NCI-H748 (cell line): Measurements from ENCODE around the gene NUTM2B.
"Not testable (repeated sequence)": the region's sequence is repeated elsewhere in the genome, so short reads cannot be mapped to it uniquely, and the experiment has no call there.

Experiments
- DNase-seq: peaks from one replicate; lab custom pipeline; 2025; ENCODE audit not compliant: unreplicated experiment; lab: John Stamatoyannopoulos, UW

The NUTM2B gene

GRCh38 chr10:79702927-79703326 lies at the start of gene NUTM2B:
TSS of gene NUTM2B (plus strand) at chr10:79703227. CDS start at chr10:79703610, 383 bp downstream.
- DNase-seq, result not testable (repeated sequence)

DNA sequence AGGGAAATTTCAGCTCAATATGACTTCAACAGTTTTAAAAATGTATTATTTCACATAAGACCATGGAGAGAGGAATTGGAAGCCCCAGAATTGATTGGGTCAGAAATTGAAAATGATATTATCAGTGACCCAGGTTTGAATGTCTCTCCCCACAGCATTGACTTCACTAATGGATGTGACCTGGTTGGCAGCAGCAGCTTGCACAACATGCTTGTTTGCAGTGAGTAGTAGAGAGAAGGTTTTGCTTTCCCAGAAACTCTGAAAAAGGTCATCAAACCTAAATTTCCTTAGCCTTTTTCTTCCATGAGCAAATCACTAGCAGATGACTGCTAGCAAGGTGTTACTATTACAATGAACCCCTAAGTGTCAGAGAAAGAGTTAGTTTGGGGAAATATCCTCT lies 39.7 kb upstream of the NUTM2B start:
- not testable (repeated sequence) for DNase-seq

GRCh38 chr10:79664686-79665085 lies 38.3 kb upstream of the NUTM2B start:
- DNase-seq, result not testable (repeated sequence)

DNA sequence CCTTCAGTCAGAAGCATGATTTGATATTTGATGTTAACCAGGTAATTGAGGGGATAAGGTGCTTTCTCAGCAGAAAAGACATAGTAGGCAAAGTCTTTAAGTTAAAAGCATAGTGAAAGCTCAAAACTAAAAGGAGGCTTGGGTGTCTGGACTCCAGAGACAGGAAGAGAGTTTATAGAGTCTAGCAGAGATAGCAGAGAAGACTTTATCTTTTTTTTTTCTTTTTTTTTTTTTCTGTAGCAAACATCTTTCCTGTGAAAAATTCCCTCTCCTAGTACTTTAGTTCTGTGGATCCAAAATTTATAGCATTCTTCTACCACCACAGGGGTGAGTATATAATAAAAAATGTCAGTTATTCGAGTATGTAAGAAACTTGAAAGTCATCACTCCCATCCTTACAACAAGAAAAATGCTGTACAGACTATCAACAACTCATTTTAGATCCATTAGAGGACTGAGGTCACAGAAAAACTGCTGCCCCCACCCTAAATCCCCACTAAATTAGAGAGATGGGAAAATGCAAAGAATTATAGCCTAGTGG lies 33.7 kb upstream of the NUTM2B start:
- DNase-seq, result not testable (repeated sequence)

DNA sequence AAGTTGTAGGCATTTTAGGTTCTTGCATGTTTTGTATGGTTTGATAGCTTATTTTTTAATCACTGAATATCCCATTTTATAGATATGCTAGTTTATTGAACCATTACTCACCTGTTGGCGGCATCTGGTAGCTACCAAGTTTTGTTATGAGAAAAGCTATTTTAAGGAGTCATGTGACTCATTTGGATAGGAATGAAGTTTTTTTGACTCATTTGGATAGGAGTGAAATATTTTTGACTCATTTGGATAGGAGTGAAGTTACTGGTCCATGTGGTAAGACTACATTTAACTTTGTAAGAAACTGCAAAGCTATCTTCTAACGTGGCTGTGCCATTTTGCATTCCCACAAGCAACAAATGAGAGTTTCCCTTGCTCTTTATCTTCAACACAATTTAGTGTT lies 28.1 kb upstream of the NUTM2B start:
- DNase-seq, result not testable (repeated sequence)

- DNase-seq, result not testable (repeated sequence)
Observed at GRCh38 chr10:79683026-79683883, 19.8 kb upstream of the NUTM2B start.

GRCh38 chr10:79683884-79684720 lies 18.9 kb upstream of the NUTM2B start:
- DNase-seq, result not testable (repeated sequence)

- DNase-seq, result peak; percentile 74
Observed at GRCh38 chr10:79685044-79685685, 17.9 kb upstream of the NUTM2B start.

- DNase-seq, result not testable (repeated sequence)
Observed at GRCh38 chr10:79686595-79686994, 16.4 kb upstream of the NUTM2B start.

DNA sequence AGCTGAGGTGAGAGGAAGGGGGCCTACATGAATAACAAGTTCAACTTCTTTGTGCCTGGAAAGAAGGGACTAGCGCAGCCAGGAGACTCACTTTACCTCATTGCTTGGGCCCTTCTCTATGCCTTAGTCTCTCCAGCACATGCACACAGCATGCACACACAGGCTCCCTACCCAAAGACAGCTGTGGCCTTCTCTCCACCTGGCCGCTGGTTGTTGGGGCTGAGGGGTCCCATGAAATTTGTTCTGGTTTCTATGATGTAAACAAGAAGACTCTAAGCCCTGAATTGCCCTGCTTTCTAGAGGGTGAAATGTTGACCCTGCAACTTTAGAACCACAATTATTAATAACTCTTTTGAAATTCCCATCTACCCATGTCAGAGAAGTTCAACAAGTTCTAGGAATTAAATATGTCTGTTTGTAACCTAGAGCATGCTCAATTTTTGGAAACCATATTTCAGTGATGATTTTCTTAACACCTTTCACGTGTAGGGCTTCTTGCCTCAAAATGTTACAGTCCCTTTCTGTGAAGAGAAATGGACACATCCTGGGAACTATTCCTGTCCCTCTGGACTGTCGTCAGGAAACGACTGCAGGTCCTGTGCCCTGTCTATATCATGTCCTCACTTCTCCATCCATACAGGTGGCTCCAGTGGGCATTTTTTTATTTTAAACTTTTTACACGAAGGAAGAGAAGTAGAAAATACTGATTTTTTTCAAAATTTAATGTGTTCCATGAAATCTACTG lies 15.4 kb upstream of the NUTM2B start:
- DNase-seq, result not testable (repeated sequence)

DNA sequence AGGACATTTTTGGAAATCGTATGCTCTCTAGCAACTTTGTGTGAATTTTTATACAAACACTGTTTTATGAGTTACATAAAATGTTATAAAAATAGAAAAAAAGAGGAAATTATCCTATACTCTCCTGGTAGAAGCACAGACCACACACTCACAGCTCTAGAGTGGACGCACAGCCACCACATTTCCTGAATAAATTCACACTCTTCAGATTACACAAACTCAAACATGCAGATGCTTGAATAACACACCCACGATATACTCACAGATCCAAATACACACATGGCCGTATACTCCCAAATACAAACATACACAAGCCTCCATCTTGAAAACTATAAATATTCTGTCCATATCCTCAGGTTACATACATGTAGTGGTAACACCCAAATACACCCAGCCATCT lies 14.2 kb upstream of the NUTM2B start:
- not testable (repeated sequence) for DNase-seq

DNA sequence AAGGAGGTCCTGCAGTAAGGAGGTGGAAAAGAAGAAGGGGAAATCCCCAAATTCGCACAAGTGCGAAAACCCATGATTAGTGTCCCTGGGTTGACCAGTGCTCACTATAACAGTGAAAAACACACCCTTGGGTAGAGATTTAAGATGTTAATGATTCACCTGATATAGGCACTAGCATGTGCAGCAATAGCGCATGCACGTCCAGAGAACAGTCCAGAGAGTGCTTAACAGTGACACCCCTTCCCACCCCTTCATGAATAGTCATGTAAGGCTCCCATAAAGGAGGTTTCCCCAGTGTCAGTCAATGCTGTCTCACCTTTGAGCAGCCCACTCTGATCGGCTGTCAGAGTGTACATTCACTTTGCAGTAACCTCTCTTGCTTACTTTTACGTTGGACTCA lies 6.4 kb upstream of the NUTM2B start:
- not testable (repeated sequence) for DNase-seq

GRCh38 chr10:79697141-79697540 lies 5.9 kb upstream of the NUTM2B start:
- not testable (repeated sequence) for DNase-seq

DNA sequence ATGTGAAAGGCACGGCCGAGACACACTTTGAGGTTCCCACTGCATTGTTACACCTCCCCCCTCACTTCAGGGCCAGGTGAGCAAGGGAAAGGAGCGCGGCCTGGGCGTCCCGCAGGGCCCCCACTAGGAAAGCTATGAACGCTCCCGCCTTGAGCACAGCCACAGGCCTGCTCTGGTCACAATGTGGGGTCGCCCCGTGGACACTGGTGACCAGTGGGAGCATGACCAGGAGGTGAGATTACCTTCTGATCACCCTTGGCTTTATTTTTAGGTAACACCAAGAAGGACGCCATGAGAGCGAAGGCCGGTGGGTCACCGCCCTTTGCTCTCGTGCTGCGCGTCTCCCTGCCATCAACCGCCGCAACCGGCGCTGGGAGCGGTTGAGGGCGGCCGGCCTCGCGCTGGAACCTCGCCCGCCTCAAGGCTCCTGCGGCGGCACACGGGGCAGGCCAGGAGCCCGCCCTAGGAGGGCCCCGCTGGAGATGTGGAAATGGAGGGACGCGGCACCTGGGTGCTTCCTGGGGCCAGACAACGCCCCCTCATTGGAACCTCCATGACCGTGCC lies 2.6 kb upstream of the NUTM2B start:
- not testable (repeated sequence) for DNase-seq

- DNase-seq, result not testable (repeated sequence)
Observed at GRCh38 chr10:79707017-79707416, 4.0 kb downstream of the NUTM2B start.

DNA sequence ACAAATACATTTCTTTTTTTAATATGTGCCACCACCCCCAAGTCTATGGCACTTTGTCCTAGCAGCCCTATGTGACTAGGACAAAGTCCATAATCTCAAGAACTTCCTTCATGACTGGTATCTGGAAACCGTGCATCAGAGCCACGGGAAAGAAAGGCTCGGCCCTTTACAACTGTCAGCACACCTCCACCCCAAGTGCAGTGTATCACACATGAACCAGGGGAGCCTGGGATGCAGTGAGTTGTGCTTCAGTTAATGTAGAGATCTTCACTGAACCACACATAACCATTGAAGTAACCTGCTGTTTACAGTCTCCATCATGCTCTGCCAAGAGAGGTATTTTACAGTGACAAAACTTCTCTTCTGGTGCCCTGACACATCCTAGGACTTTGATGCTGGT lies 11.9 kb downstream of the NUTM2B start:
- DNase-seq, result not testable (repeated sequence)

- DNase-seq, result not testable (repeated sequence)
Observed at GRCh38 chr10:79716917-79717579, 14.0 kb downstream of the NUTM2B start.

- DNase-seq, result not testable (repeated sequence)
Observed at GRCh38 chr10:79720000-79720399, 17.0 kb downstream of the NUTM2B start.

DNA sequence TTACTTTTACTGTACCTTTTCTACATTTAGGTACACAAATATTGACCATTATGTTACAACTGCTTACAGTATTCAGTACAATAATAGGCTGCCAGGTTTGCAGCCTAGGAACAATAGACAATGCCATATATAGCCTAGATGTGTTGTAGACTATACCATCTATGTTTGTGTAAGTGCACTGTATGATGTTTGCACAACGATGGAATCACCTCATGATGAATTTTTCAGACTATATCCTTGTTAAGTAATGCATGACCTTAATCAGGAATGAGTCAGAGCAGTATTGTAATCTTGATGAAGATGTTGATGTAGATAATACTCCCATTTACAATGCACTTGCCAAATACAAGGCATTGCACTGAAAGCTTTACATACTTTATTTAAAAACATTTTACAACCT lies 23.6 kb downstream of the NUTM2B start:
- not testable (repeated sequence) for DNase-seq
